Right renal cortex interstitium (tissue), 3 donors: ENCODE measurements around the gene CRB2. TPM values are rescaled to one million over a fixed set of nuclear protein-coding genes. Genes with fewer than 3 reads are reported as not detected.

ENCODE experiments used
- DNase-seq, 3 donors: peaks; one replicate each; pipeline ENCODE4 v3.0.0-alpha.2; 2013; ENCODE audit warnings: low read depth in 3 of 3, low spot score in 2 of 3
- polyA plus RNA-seq, 3 donors: library from polyadenylated mRNA; unstranded; fragments of 120-200 nt; gene quantifications; one replicate each; pipeline ENCODE4 v1.2.1, GENCODE V29; 2013; ENCODE audit not compliant: insufficient read length in 3 of 3

Gene CRB2
- polyA plus RNA-seq, 3 donors = 20.9 to 25.2 (median 21.8) TPM

- DNase-seq = no peak
Measured at GRCh38 chr9:123377211-123377971, 21.4 kb downstream of the CRB2 start.

DNA sequence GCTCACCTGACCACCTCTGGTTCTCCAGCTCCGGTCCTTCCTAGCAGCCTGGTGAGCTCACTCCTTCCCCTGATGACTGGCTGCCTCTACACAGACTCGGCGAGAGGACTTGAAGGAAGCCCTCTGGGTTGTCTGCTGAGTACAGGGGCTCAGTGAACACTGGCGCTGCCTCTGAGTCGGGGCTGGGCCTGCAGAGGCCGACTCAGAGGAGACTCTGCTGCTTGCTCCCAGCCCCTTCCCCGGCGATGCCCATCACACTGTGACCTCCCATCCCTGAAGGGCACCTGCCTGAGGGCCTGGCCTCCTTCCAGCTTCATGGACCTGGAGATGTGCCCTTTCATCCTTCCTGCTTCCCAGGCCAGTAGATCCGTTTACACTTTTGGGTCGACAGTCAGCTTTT, 22.0 kb downstream of the CRB2 start:
- DNase-seq = no peak

DNA sequence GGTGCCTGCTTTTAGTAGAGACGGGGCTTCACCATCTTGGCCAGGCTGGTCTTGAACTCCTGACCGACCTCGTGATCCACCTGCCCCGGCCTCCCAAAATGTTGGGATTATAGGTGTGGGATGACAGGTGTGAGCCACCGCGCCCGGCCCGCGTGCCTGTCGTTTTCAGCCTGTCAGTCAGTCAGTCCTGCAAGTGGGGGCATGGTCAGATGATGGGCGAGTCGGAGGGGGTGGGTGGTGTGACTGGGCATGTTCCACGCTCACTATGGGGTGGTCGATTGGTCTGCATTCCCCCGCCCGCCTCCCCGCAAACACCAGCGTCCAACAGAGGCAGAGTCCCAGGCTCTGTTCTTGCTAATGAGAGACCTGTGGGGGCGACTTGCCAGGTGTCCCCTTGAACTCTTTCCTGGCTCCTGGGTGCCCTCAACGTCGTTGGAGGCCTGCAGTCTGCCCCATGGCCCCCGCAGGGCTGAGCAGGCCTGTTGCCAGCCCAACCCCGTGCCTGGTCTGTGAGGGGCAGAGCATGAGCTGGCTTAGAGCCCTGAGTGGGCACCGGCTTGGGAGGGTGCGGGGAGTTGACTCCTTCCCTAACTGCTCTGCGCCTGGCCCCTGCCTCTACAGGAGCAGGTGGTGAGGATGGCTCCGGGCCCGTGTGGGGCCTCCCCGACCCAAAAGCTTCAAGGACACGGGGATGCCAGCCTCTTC, 23.1 kb downstream of the CRB2 start:
- no peak for DNase-seq

DNA sequence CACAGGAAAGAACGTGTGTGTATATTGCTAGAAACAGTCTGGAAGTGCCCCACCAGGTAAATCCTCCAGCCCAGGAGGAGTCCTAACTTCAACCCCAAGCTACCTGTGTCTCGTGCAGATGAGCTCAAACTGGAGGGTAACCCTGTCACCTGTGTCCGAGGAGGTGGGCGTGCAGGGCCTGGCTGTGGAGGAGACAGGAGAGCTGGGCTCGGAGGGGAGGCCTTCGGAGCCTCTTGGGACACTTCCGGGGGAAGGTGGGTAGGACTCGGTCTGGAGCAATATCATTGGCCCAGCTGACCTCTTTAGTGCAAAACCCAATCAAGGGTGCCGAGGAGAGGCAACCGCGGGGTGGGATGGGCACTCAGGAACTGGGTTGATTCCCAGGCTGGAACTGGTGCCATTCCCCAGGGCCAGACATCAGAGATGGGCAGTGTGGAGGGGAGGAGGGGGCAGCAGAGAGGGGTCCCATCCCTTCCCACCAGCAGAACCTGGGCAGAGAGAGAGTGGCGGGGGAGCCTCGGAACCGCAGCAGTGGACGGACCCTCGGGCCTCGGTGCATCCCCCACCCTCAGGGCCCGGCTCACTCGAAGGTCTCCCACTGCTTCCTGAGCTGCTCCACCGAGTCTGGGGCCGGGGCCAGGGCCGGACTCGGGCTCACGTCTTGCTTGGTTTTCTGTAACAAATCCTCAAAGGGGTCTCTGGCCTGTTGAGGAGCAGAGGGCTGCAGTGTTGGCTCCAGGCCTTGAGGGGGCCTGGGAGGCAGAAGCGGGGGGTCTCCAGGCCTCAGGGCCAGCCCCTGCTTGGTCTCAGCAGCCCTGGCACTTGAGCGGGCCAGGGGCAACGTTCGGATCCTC, 25.1 kb downstream of the CRB2 start:
- DNase-seq = no peak

DNA sequence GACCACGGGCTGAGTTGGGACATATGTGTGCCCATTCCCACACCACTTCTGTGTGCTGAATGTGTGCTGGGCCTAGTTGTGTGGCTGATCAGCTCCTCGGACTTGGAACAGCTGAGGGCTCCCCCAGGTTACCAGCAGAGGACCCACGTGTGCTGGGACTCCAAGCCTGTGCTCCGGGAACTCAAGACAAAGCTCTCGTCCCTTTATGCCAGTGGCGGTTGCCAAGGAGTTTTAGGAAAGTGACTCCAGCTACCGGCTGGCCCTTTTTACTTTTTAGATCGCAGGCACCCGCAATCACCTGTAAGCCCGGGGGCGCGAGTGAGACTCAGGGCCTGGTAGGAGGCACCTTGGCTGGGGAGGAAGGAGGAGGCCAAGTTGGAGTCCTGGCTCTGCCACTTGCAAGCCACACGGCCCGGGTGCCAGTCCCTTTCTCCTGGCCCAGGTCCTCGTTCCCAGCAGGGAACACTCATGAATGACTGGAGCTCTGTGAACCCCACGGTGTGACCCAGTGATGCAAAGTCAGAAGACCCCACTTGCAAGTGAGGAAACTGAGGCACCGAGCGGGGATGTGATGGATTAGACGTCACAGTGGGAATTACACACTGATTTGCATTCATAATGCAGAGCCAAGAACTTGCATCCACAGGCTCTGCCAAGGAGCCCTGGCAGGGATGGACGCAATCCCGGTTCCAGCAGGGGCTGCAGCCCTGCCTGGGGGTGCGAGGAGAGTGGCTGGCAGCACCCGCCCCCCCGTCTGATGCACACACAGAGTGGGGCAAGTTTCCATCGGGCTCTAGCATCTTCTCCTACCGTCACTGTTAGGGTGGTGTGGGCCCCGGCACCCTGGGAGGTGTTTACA, 26.9 kb downstream of the CRB2 start:
- no peak for DNase-seq

DNA sequence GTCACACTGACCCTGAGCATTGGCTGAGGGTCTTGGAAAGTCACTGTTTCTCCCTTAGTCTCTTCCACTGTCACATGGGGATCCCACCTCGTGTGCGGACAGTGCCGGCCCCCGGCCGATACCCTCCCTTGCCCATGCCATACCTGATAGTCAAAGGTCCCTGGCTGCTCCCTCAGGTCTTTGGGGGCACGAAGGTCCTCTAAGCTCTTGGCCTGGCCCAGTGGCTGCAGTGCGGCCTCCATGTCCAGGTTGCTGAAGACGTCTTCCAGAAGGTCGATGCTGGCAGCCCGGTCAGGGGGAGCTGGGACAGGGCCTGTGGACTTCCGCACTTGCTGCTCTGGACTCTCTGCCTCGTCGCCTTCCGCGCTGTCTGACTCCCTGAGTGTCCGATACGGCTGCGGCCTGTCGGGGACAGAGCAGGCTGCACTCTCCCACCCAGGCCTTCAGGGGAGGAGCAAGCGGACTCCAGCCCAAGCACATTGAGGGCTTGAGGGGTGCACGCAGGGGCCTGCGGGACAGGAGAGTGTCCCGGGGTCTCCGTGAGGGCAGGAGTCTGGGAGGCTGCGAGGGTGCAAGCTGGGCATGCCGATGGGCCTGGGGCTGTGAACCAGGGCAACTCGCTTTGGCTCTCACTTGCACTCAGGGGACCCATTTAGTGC, 27.6 kb downstream of the CRB2 start:
- DNase-seq = no peak

GRCh38 chr9:123387686-123388085, 31.7 kb downstream of the CRB2 start:
- no peak for DNase-seq

- DNase-seq = no peak
Measured at GRCh38 chr9:123389070-123389469, 33.1 kb downstream of the CRB2 start.

- DNase-seq = no peak
Measured at GRCh38 chr9:123389698-123390097, 33.7 kb downstream of the CRB2 start.

DNA sequence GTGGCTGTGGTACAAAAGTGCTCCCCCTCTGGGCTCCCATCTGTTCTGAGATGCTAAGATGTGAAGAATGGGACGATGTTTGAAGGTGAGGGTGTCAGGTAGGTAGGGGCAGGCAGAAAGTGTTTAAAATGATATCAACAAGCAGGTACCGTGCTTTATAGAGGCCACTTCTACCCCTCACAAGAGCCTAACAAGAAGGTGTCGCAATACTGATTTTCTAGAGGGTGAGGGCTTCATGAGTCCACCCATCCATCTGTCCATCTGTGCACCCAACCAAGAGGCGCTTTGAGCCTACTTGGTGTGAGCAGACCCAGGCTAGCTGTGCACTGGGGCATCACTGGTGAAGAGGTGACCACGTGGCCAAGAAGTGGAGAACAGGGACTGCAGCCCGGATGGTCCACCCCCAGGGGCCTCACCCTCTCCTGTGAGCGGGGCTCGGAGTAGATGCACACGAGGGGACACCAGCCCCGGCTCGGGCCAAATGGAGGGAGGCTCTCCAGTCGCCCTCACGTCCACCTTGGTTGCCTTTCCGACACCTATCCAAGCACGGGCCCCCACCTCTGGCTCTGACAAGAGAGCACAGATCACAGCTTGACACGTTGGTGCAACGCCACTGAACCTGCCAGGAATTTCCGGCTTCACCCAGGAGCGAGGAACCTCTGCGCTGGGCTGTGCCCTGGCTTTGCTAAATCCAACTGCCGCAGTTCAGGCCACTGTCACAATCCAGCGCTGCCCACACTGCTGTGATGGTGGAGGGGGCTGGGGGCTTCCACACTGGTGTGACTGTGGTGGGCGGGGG, 34.5 kb downstream of the CRB2 start:
- no peak for DNase-seq

DNA sequence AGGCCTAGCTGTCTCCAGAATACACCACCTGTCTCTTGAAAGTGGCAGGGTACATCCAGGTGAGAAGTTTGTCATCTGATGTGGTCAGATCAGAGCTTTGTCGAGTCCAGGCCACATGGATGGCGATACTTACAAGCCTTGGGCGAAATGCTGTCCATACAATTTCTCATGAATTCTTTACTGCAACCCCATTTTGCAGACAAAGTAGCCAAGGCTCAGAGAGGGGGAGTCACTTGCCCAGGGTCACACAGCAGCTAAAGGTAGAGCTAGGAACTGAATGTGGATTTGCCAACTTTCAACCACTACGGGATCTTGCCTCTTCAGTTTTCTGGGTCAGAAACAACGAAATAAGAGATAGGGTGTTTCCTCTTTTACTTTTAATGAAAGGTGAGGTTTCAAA, 35.2 kb downstream of the CRB2 start:
- DNase-seq = no peak

DNA sequence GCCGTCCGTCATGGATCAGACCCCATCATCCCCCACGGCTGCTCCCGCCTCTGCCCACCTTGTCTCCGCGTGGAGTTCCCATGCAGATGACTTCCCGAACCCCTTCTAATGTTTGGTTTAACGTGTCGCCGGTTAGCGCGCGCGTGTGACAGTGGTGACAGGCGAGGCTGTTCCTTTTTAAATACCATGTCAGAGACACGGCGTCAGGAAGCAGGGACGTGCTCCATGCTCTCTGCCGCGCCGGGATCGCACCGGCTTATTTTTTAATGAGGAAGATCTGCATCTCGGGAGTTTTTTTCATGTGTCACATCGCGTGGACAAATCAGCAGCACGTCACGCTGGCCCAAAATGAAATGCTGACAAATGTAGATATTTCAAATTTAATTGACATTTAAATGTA, 35.9 kb downstream of the CRB2 start:
- no peak for DNase-seq

DNA sequence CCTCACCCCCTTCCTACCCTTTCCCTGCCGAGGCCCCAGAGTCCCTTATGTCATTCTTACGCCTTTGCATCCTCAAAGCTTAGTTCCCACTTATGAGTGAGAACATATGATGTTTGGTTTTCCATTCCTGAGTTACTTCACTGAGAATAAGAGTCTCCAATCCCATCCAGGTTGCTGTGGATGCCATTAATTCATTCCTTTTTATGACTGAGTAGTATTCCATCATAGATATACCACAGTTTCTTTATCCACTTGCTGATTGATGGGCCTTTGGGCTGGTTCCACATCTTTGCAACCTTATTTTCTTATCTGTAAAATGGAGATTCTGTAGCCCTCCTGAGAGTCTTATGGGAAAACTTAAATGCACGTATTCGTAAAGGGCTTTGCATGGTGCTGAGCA, 36.8 kb downstream of the CRB2 start:
- no peak for DNase-seq

DNA sequence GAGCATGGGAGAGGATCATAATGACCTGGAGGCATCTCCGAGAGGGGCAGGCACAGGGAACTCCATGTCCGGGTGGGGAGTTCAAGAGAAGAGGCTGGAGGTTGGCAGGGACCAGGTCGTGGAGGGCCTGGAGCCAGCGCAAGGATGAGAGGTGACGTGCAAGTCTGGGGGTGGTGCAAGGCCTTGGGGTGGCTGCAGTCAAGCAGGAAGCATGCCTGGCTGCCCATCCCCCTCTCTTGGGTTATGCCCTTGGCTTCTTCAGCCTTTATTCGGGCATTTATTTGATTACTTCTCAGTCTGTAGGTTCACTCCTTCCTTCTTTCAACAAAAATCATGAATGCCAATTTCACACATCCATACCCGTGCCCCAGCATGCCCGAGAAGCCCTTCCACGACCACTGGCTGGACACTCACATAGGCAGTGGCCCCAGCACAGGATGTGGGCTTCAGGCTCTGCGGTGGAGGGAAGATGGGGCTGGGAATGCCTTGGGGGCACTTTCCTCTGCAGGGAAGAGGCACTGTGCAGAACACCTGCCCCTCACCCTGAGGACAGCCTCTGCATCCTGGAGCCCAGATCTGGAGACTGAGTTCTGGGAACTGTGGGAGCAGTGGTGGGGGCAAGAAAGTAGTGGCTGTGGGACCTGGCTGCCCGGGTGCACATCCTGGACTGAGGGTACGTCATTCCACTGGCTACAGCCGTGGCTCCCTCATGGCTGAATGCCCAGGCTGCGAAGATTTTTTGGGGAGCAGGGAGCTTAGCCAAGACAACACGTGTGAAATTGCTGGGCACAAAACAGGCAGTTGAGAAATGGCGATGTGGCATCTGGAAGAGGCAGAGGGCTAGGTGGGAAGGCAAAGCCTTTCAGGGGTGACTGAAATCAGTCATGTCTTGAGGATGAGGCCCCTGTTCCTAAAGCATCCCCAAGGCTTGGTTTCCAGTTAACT, 38.6 kb downstream of the CRB2 start:
- DNase-seq = no peak

GRCh38 chr9:123395276-123395688, 39.3 kb downstream of the CRB2 start:
- DNase-seq = no peak

DNA sequence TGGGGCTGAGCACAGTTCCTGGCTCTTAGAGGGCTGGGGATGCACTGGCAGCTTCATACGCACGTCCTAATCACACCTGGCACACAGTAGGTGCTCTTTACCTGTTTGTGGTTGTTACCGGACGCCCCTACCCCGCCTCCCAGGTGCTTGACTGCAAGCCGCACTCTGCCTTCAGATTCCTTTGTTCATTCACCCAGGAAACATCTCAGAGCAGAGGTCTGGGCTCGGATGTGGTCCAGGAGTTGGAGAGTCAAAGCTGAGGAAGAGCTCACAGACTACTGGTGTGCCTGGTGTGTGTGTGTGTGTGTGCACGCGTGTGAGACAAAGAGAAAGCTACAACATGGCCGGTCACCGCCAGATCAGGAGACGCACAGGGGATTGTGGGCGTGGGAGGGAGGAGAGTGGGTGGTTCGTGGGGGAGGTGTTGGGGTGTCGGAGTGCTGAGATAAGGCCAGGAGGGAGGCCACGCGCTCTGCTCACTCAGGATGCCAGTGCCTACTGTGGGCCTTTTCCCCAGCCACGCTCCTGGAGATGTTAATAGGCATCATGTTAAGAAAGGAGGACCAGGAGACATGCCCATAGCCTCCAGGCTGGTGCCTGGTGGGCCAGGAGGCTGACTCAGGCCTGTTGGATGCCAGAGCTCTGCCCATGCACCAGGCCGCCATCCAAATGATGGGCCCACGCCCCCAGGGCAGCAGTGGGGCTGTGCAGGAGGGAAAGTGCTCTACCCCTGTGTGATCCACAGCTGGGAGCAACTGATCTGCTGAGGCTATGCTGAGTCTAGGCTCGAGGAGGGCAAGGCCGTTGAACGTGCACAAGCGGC, 39.9 kb downstream of the CRB2 start:
- DNase-seq = no peak

- no peak for DNase-seq
Measured at GRCh38 chr9:123397975-123398374, 42.0 kb downstream of the CRB2 start.
